HepG2 (cell line): ENCODE measurements around the gene ALPI. TPM values are rescaled to one million over a fixed set of nuclear protein-coding genes. Genes with fewer than 3 reads are reported as not detected.

Experiments used
- ARID4A ChIP-seq: sonication (generic); formaldehyde crosslinking; IDR thresholded peaks from 2 replicates; pipeline ENCODE4 v1.5.0; 2020; ENCODE audit warnings: mild to moderate bottlenecking, missing genetic modification reagents, borderline replicate concordance
- ASH2L ChIP-seq: fragments of 300-600, 200-600 bp; sonication (generic); IDR thresholded peaks from 2 replicates; pipeline ENCODE4 v1.7.0; 2017; ENCODE audit warnings: low read depth, mild to moderate bottlenecking, moderate library complexity, mixed read lengths, low read length; ENCODE audit not compliant: insufficient read length
- BCL3 ChIP-seq: sonication (generic); formaldehyde crosslinking; IDR thresholded peaks from 2 replicates; pipeline ENCODE4 v1.5.1; 2020; ENCODE audit warnings: mild to moderate bottlenecking, missing genetic modification reagents, moderate library complexity
- GFI1 ChIP-seq: sonication (generic); formaldehyde crosslinking; IDR thresholded peaks from 2 replicates; pipeline ENCODE4 v1.5.0; 2020; ENCODE audit warnings: missing genetic modification reagents, mild to moderate bottlenecking, borderline replicate concordance
- HIC2 ChIP-seq: sonication (generic); formaldehyde crosslinking; IDR thresholded peaks from 2 replicates; pipeline ENCODE4 v1.9.0; 2022; ENCODE audit warnings: low read depth, missing genetic modification reagents
- HNRNPLL ChIP-seq: fragments of 200-400 bp; formaldehyde crosslinking; IDR thresholded peaks from 2 replicates; pipeline ENCODE4 v1.6.1; 2017; ENCODE audit warnings: mild to moderate bottlenecking, low read depth, low read length; ENCODE audit not compliant: poor library complexity, severe bottlenecking
- KLF16 ChIP-seq, 2 experiments: sonication (generic) in 1 of 2; formaldehyde crosslinking in 1 of 2; IDR thresholded peaks; 2 replicates each; pipeline versions ENCODE4 v1.6.1 to v1.8.0; 2016 to 2023; ENCODE audit warnings: missing genetic modification reagents in 2 of 2, missing compliant biosample characterization in 1 of 2
- MAFG ChIP-seq: sonication (generic); formaldehyde crosslinking; IDR thresholded peaks from 2 replicates; pipeline ENCODE4 v1.5.1; 2020; ENCODE audit warnings: mild to moderate bottlenecking, missing genetic modification reagents
- MAFK ChIP-seq, 2 experiments: IDR thresholded peaks in 1 of 2; conservative IDR thresholded peaks in 1 of 2; 2 replicates each; pipeline ENCODE4 v1.6.1; 2011; ENCODE audit warnings: improper control_type of control experiment in 2 of 2, low read length in 2 of 2
- PATZ1 ChIP-seq: sonication (generic); formaldehyde crosslinking; IDR thresholded peaks from 2 replicates; pipeline ENCODE4 v1.4.0; 2020; ENCODE audit warnings: missing genetic modification reagents
- ZBTB14 ChIP-seq: sonication (generic); formaldehyde crosslinking; IDR thresholded peaks from 2 replicates; pipeline ENCODE4 v1.4.0; 2020; ENCODE audit warnings: missing genetic modification reagents
- ZFP91 ChIP-seq: sonication (generic); formaldehyde crosslinking; IDR thresholded peaks from 2 replicates; pipeline ENCODE4 v1.9.0; 2022; ENCODE audit warnings: missing genetic modification reagents, mild to moderate bottlenecking, borderline replicate concordance
- ZMYM4 ChIP-seq: sonication (generic); formaldehyde crosslinking; IDR thresholded peaks from 2 replicates; pipeline ENCODE4 v1.8.1; 2023; ENCODE audit warnings: mild to moderate bottlenecking, missing genetic modification reagents
- ZNF30 ChIP-seq: sonication (generic); formaldehyde crosslinking; IDR thresholded peaks from 2 replicates; pipeline ENCODE4 v1.5.0; 2020; ENCODE audit warnings: mild to moderate bottlenecking, missing genetic modification reagents
- ZNF589 ChIP-seq: sonication (generic); formaldehyde crosslinking; conservative IDR thresholded peaks from 2 replicates; pipeline ENCODE4 v1.8.0; 2022; ENCODE audit warnings: mild to moderate bottlenecking, moderate library complexity, missing genetic modification reagents
- polyA plus RNA-seq, 8 experiments: library from polyadenylated mRNA; depleted of rRNA in 3 of 8; stranded (reverse) in 7 of 8; unstranded in 1 of 8; fragments of >200 nt; fragmentation: Illumina TruSeq in 4 of 8; extraction: Trizol in 4 of 8; gene quantifications; 2 replicates each; pipeline versions ENCODE4 v1.2.1 to v1.2.3, GENCODE V29; 2011 to 2016; ENCODE audit warnings: low read depth in 4 of 8, missing spikeins in 1 of 8, mixed read lengths in 1 of 8; ENCODE audit not compliant: insufficient read depth in 1 of 8
- total RNA-seq, 5 experiments: library from RNA; depleted of rRNA; stranded (reverse); fragments of >200 nt; fragmentation: Illumina TruSeq; extraction: Trizol; gene quantifications; 2 replicates each; pipeline ENCODE4 v1.2.3, GENCODE V29; 2016; ENCODE audit warnings: low read depth in 1 of 5

The ALPI gene
- total and polyA plus RNA-seq, 2 of the 13 experiments (the other 11 are each of a cell fraction or from before 2014, with no cell fraction given): not detected

GRCh38 chr2:232447638-232448303 lies 8.2 kb upstream of the ALPI start (continued):
- TF ChIP-seq HIC2 (CRISPR knock-in tag): peak; percentile 75; the same call in 1 of the 2 replicates
- no peak for TF ChIP-seq ZNF30 (CRISPR knock-in tag)
- no peak for TF ChIP-seq MAFG
- TF ChIP-seq ASH2L: no peak
- TF ChIP-seq GFI1 (CRISPR knock-in tag): 0 out of 2 replicates have a peak, but pooled peaks have one; percentile 22
- TF ChIP-seq KLF16 (CRISPR knock-in tag; IDR thresholded peaks at IDR 0.05): no peak
- no peak for TF ChIP-seq ZMYM4 (CRISPR knock-in tag)
- no peak for TF ChIP-seq ZBTB14 (CRISPR knock-in tag)
- TF ChIP-seq BCL3: no peak
- TF ChIP-seq HNRNPLL: no peak
- TF ChIP-seq ARID4A: no peak
- TF ChIP-seq PATZ1: peak; percentile 26; the same call in 1 of the 2 replicates
- TF ChIP-seq MAFK (conservative IDR thresholded peaks at IDR 0.05 in 1 of 2, IDR thresholded peaks at IDR 0.05 in 1 of 2; ENCODE audit: low read length in 2 of 2): no peak
- 0 out of 2 replicates have a peak, but pooled peaks have one; percentile 24 for TF ChIP-seq ZFP91 (CRISPR knock-in tag)
- no peak for TF ChIP-seq ZNF589 (CRISPR knock-in tag)
